Head of caudate nucleus (tissue), 42 donors: ENCODE data around the gene FXYD5.
A peak's percentile ranks its signal among the peaks of the same experiment; 100 is the strongest.

Source experiments
- DNase-seq, 42 donors: peaks; one replicate each; pipeline versions ENCODE4 v3.0.0 to v3.0.0-alpha.2; 2020 to 2021; ENCODE audit warnings: mixed read lengths in 7 of 42
- intact Hi-C: fragments of 100-400 bp; cut with DNase I; formaldehyde crosslinking; loops from one replicate; pipeline ENCODE4 v1.15.0; 2022

The FXYD5 gene

GRCh38 chr19:35166100-35167063, 11.8 kb downstream of the FXYD5 start:
- DNase-seq = no peak
- intact Hi-C loops = no loop called here

- intact Hi-C loops = no loop called here
- DNase-seq = no peak
Measured at GRCh38 chr19:35167251-35168119, 12.9 kb downstream of the FXYD5 start.

- intact Hi-C loops = no loop called here
Measured at GRCh38 chr19:35168196-35168595, 13.7 kb downstream of the FXYD5 start.

GRCh38 chr19:35169221-35169995, 14.9 kb downstream of the FXYD5 start:
- DNase-seq = no peak
- intact Hi-C loops = no loop called here

More at GRCh38 chr19:35168196-35168595, 13.7 kb downstream of the FXYD5 start:
- DNase-seq = no peak

GRCh38 chr19:35170359-35171061, 16.0 kb downstream of the FXYD5 start:
- intact Hi-C loops = no loop called here
- peak in 1 of 42 donors; percentile 52 for DNase-seq

GRCh38 chr19:35171730-35172129, 17.2 kb downstream of the FXYD5 start:
- intact Hi-C loops = no loop called here
- no peak for DNase-seq

- no peak for DNase-seq
- intact Hi-C loops = no loop called here
Measured at GRCh38 chr19:35174226-35174625, 19.7 kb downstream of the FXYD5 start.

- no peak for DNase-seq
- intact Hi-C loops = no loop called here
Measured at GRCh38 chr19:35176181-35176570, 21.6 kb downstream of the FXYD5 start.

- no peak for DNase-seq
- intact Hi-C loops = no loop called here
Measured at GRCh38 chr19:35177377-35178274, 23.1 kb downstream of the FXYD5 start.

- no peak for DNase-seq
- intact Hi-C loops = no loop called here
Measured at GRCh38 chr19:35178701-35179100, 24.2 kb downstream of the FXYD5 start.

- no peak for DNase-seq
- intact Hi-C loops = no loop called here
Measured at GRCh38 chr19:35179830-35180229, 25.3 kb downstream of the FXYD5 start.

GRCh38 chr19:35181387-35181786, 26.9 kb downstream of the FXYD5 start:
- intact Hi-C loops = no loop called here

GRCh38 chr19:35184267-35184666, 29.7 kb downstream of the FXYD5 start:
- intact Hi-C loops = no loop called here
- DNase-seq = no peak

More at GRCh38 chr19:35181387-35181786, 26.9 kb downstream of the FXYD5 start:
- DNase-seq = no peak

- intact Hi-C loops = no loop called here
- no peak for DNase-seq
Measured at GRCh38 chr19:35184884-35185283, 30.3 kb downstream of the FXYD5 start.

- DNase-seq = no peak
- intact Hi-C loops = no loop called here
Measured at GRCh38 chr19:35194012-35194984, 39.8 kb downstream of the FXYD5 start.

- no peak for DNase-seq
- intact Hi-C loops = no loop called here
Measured at GRCh38 chr19:35195830-35196229, 41.3 kb downstream of the FXYD5 start.
